NT2/D1 (cell line): ENCODE data around the gene SLC27A1.
"Not testable (repeated sequence)": the region's sequence is repeated elsewhere in the genome, so short reads cannot be mapped to it uniquely, and the experiment has no call there.

Experiments
- DNase-seq: peaks from one replicate; pipeline ENCODE4 v3.0.0-alpha.2; 2011; ENCODE audit warnings: low read depth, low spot score
- H3K27me3 ChIP-seq: 2 replicates; pipeline ENCODE4 v1.6.0; 2011; ENCODE audit warnings: mild to moderate bottlenecking; ENCODE audit not compliant: insufficient read length, insufficient read depth
- H3K36me3 ChIP-seq: 2 replicates; pipeline ENCODE4 v1.6.1; 2011; ENCODE audit warnings: mild to moderate bottlenecking, low read length, mixed read lengths; ENCODE audit not compliant: insufficient read depth, insufficient read length
- H3K4me1 ChIP-seq: 2 replicates; pipeline ENCODE4 v1.5.1; 2011; ENCODE audit not compliant: insufficient read depth, insufficient read length
- H3K4me3 ChIP-seq: 2 replicates; pipeline ENCODE4 v1.5.1; 2011; ENCODE audit warnings: low read depth; ENCODE audit not compliant: insufficient read length
- H3K9ac ChIP-seq: 2 replicates; pipeline ENCODE4 v1.6.0; 2011; ENCODE audit warnings: low read depth; ENCODE audit not compliant: insufficient read length
- H3K9me3 ChIP-seq: 2 replicates; pipeline ENCODE4 v1.5.1; 2011; ENCODE audit warnings: mild to moderate bottlenecking, low read length; ENCODE audit not compliant: insufficient read depth
- SUZ12 ChIP-seq: IDR thresholded peaks from 2 replicates; pipeline ENCODE4 v1.6.1; 2011; ENCODE audit not compliant: insufficient read length, insufficient read depth; ENCODE audit errors: extremely low read depth
- YY1 ChIP-seq: IDR thresholded peaks from 2 replicates; pipeline ENCODE4 v1.6.1; 2011; ENCODE audit not compliant: insufficient read length, insufficient read depth
- ZNF274 ChIP-seq: IDR thresholded peaks from 2 replicates; pipeline ENCODE4 v1.6.1; 2011; ENCODE audit warnings: mild to moderate bottlenecking, low read depth, low read length

The SLC27A1 gene

GRCh38 chr19:17469092-17469480 lies 1.2 kb upstream of the SLC27A1 start:
- Histone ChIP-seq H3K9ac (peak overlapping the region; percentile 84), H3K4me1 (peaks cover 7% of the 10 kb centered on the region), H3K9me3 (no peaks in the 10 kb centered on the region), H3K27me3 (peaks cover 21% of the 10 kb centered on the region), H3K4me3 (peak overlapping the region; percentile 60), H3K36me3 (no peaks in the 10 kb centered on the region)
- TF ChIP-seq SUZ12 (no peak), ZNF274 (no peak), YY1 (no peak)
- DNase-seq, result no peak

- Histone ChIP-seq H3K9me3 (no peaks in the 10 kb centered on the region), H3K4me1 (peaks cover 10% of the 10 kb centered on the region), H3K4me3 (peak overlapping the region; percentile 60), H3K27me3 (peaks cover 17% of the 10 kb centered on the region), H3K36me3 (no peaks in the 10 kb centered on the region), H3K9ac (peak overlapping the region; percentile 84)
- DNase-seq, result peak; percentile 93
- TF ChIP-seq SUZ12 (no peak), YY1 (no peak), ZNF274 (no peak)
Observed at GRCh38 chr19:17469481-17470067, 750 bp upstream of the SLC27A1 start.

- no peak for DNase-seq
- peak overlapping the region; percentile 68 for H3K9ac ChIP-seq
- H3K4me3 ChIP-seq, result peak overlapping the region; percentile 72
- no peaks in the 10 kb centered on the region for H3K36me3 ChIP-seq
- H3K27me3 ChIP-seq, result peaks cover 17% of the 10 kb centered on the region
- peaks cover 10% of the 10 kb centered on the region for H3K4me1 ChIP-seq
- TF ChIP-seq YY1, result no peak
- no peak for TF ChIP-seq ZNF274
- TF ChIP-seq SUZ12, result no peak
- no peaks in the 10 kb centered on the region for H3K9me3 ChIP-seq
Observed at GRCh38 chr19:17471410-17472125, 1.2 kb downstream of the SLC27A1 start.

DNA sequence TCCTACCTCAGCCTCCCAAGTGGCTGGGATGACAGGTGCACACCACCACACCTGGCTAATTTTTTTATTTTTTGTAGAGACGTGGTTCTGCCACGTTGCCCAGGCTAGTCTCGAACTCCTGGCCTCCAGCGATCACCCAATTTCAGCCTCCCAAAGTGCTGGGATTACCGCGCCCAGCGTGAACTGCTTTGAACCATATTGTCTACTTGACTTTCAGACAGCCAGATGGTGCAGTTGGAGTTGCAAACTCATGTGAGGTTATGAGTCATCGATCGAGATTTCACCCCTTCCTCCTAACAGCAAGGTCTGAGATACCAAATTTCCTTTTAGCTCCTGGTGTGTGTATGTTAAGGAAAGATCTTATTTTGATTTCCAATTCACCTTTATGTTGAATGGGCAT lies 2.7 kb downstream of the SLC27A1 start:
- Histone ChIP-seq H3K9ac (no peak overlapping the region), H3K4me3 (no peak overlapping the region)

GRCh38 chr19:17475011-17475540 lies 4.8 kb downstream of the SLC27A1 start:
- not testable (repeated sequence) for H3K9ac ChIP-seq, DNase-seq

More for the DNA sequence above, 2.7 kb downstream of the SLC27A1 start:
- Histone ChIP-seq H3K9me3 (no peaks in the 10 kb centered on the region), H3K27me3 (peaks cover 13% of the 10 kb centered on the region), H3K4me1 (peaks cover 10% of the 10 kb centered on the region), H3K36me3 (no peaks in the 10 kb centered on the region)
- DNase-seq, result no peak
- no peak for TF ChIP-seq ZNF274
- TF ChIP-seq SUZ12, result no peak
- TF ChIP-seq YY1, result no peak

DNA sequence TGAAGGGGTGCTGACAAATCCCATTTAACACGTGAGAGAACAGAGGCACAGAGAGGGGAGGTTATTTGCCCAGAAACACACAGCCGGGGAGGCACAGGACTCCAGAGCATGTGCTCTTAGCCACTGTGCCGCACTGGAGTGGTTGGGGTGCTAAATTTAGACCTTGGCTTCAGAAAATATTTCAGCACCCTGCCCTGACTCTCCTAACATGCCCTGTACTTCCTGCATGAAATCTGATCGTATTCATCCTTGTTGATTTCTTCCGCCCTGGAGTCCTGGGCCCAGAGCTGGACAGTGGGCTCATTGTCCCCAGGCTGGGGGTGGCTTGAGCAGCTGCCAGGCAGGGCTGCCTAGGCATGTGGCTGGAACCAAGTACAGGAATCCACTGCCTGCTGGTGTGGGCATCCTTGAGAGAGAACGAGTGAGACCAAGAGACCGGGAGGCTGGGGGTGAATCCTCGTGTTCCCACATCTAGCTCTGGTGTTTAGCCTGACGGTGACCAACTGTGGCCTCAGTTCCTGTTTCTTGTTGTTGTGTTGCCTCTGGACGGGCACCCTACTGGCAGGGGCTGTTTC lies 5.3 kb downstream of the SLC27A1 start:
- TF ChIP-seq YY1 (no peak), SUZ12 (no peak), ZNF274 (no peak)
- DNase-seq, result no peak
- peaks cover 3% of the 10 kb centered on the region for H3K4me1 ChIP-seq
- H3K4me3 ChIP-seq, result no peak overlapping the region
- H3K27me3 ChIP-seq, result peaks cover 12% of the 10 kb centered on the region
- H3K9me3 ChIP-seq, result no peaks in the 10 kb centered on the region
- H3K9ac ChIP-seq, result no peak overlapping the region
- no peaks in the 10 kb centered on the region for H3K36me3 ChIP-seq

More at GRCh38 chr19:17475011-17475540, 4.8 kb downstream of the SLC27A1 start:
- not testable (repeated sequence) for H3K9me3 ChIP-seq, H3K4me1 ChIP-seq, H3K36me3 ChIP-seq, H3K4me3 ChIP-seq
- peaks cover 12% of the 10 kb centered on the region for H3K27me3 ChIP-seq

- H3K9ac ChIP-seq, result no peak overlapping the region
- no peak for DNase-seq
Observed at GRCh38 chr19:17479325-17479791, 9.0 kb downstream of the SLC27A1 start.

More at GRCh38 chr19:17479325-17479791, 9.0 kb downstream of the SLC27A1 start:
- no peaks in the 10 kb centered on the region for H3K9me3 ChIP-seq
- TF ChIP-seq SUZ12 (no peak), ZNF274 (no peak), YY1 (no peak)
- H3K4me3 ChIP-seq, result no peak overlapping the region
- peaks cover 1% of the 10 kb centered on the region for H3K27me3 ChIP-seq
- H3K4me1 ChIP-seq, result peaks cover under 1% of the 10 kb centered on the region
- H3K36me3 ChIP-seq, result no peaks in the 10 kb centered on the region
